ENCODE results near the gene TIMM44. TPM values are rescaled to one million over a fixed set of nuclear protein-coding genes. Genes with fewer than 3 reads are reported as not detected.

The TIMM44 gene
- total RNA-seq, 4 donors from 2014 or later: 61.6 to 111 (median 98.5) TPM

DNA sequence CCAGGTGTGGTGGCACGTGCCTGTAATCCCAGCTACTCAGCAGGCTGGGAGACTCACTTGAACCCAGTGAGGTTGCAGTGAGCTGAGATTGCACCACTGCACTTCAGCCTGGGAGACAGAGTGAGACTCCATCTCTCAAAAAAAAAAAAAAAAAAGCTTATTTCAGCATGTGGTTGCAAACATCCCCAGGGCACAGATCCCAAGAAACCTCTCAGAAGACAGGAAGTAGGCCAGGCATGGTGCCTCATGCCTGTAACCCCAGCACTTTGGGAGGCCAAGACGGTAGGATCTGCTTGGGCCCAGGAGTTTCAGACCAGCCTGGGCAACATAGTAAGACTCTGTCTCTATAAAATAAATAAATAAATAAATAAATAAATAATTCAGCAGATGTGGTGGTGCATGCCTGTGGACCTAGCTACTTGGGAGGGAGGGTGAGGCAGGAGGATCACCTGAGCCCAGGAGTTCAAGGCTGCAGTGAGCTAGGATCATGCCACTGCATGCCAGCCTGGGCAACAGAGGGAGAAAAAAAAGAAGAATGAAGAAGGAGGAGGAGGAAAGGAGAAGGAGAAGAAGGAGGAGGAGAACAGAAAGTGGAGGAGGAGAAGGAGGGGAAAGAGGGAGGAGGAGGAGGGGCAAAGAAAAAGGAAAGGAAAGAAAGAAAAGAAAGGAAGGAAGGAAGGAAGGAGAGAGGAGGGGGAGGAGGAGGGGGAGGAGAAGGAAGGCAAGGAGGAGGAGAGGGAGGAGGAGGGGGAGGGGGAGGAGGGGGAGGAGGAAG, 59.5 kb downstream of the TIMM44 start:
- intact Hi-C loops (cut with DNase I): no loop called here
- no peaks in the 10 kb centered on the region for H3K9me3 ChIP-seq
- peaks cover 5 to 8% (median 7%) of the 10 kb centered on the region in 4 donors for H3K4me1 ChIP-seq
- H3K4me3 ChIP-seq: no peak overlapping the region
- no peak for TF ChIP-seq POLR2A (IDR thresholded peaks at IDR 0.05; ENCODE audit: low read depth)
- TF ChIP-seq POLR2AphosphoS5 (IDR thresholded peaks at IDR 0.05): no peak
- no peak for TF ChIP-seq EP300 (IDR thresholded peaks at IDR 0.05)
- no peak for TF ChIP-seq CTCF (IDR thresholded peaks at IDR 0.05)
- DNase-seq (ENCODE audit: extremely low spot score): no peak
- H3K36me3 ChIP-seq: no peaks in the 10 kb centered on the region
- WGBS: 87% methylated on average over 2 of the region's 2 CpGs
- H3K27ac ChIP-seq (replicated peaks in 1 of 4): no peak overlapping the region
- H3K27me3 ChIP-seq: peaks cover 0 to 28% (median 10%) of the 10 kb centered on the region in 4 donors

DNA sequence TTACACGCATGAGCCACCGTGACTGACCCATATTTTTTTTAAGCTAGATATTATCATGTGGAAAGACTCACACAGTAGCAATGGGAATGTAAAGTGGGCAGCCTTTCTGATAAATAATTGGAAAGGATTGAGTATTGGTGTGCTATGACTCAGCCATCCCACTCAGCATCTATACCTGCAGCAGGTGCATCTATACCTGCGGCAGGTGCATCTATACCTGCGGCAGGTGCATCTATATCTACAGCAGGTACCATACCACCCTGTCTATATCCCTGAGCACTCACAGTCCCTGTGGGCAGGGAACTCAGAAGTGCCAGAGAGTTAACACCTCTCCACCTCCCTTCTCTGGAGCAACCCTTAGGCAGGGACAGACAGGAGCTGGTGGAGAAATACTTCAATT, 60.4 kb downstream of the TIMM44 start:
- H3K4me3 ChIP-seq: no peak overlapping the region
- DNase-seq (ENCODE audit: extremely low spot score): no peak
- intact Hi-C loops (cut with DNase I): no loop called here
- peaks cover 1 to 2% (median 1%) of the 10 kb centered on the region in 4 donors for H3K4me1 ChIP-seq
- H3K27ac ChIP-seq (replicated peaks in 1 of 4): no peak overlapping the region
- 92% methylated on average over 4 of the region's 4 CpGs for WGBS
- no peaks in the 10 kb centered on the region for H3K9me3 ChIP-seq
- no peaks in the 10 kb centered on the region for H3K36me3 ChIP-seq
- TF ChIP-seq POLR2AphosphoS5 (IDR thresholded peaks at IDR 0.05) (no peak), POLR2A (IDR thresholded peaks at IDR 0.05; ENCODE audit: low read depth) (no peak), CTCF (IDR thresholded peaks at IDR 0.05) (no peak), EP300 (IDR thresholded peaks at IDR 0.05) (no peak)
- H3K27me3 ChIP-seq: peaks cover 0 to 23% (median 3%) of the 10 kb centered on the region in 4 donors

- intact Hi-C loops (cut with DNase I): no loop called here
- no peak overlapping the region for H3K27ac ChIP-seq (replicated peaks in 1 of 4)
- WGBS: 93% methylated on average over 3 of the region's 3 CpGs
These were observed 61.6 kb downstream of the TIMM44 start for GRCh38 chr19:7881910-7882309.

GRCh38 chr19:7879836-7880235, 63.6 kb downstream of the TIMM44 start:
- H3K36me3 ChIP-seq: no peaks in the 10 kb centered on the region
- WGBS: 86% methylated on average over 17 of the region's 19 CpGs
- H3K9me3 ChIP-seq: no peaks in the 10 kb centered on the region
- intact Hi-C loops (cut with DNase I): no loop called here
- TF ChIP-seq CTCF (IDR thresholded peaks at IDR 0.05) (no peak), POLR2AphosphoS5 (IDR thresholded peaks at IDR 0.05) (no peak), EP300 (IDR thresholded peaks at IDR 0.05) (no peak), POLR2A (IDR thresholded peaks at IDR 0.05; ENCODE audit: low read depth) (no peak)
- H3K4me1 ChIP-seq: peaks cover 0 to under 1% (median 0%) of the 10 kb centered on the region in 4 donors
- no peak for DNase-seq (ENCODE audit: extremely low spot score)
- no peak overlapping the region for H3K27ac ChIP-seq (replicated peaks in 1 of 4)
- peaks cover 0 to 36% (median 4%) of the 10 kb centered on the region in 4 donors for H3K27me3 ChIP-seq
- H3K4me3 ChIP-seq: no peak overlapping the region

More at GRCh38 chr19:7881910-7882309, 61.6 kb downstream of the TIMM44 start:
- Histone ChIP-seq H3K4me3 (no peak overlapping the region), H3K27me3 (peaks cover 0 to 15% (median 0%) of the 10 kb centered on the region in 4 donors), H3K36me3 (no peaks in the 10 kb centered on the region), H3K9me3 (no peaks in the 10 kb centered on the region), H3K4me1 (no peaks in the 10 kb centered on the region)
- no peak for TF ChIP-seq EP300 (IDR thresholded peaks at IDR 0.05)
- TF ChIP-seq POLR2A (IDR thresholded peaks at IDR 0.05; ENCODE audit: low read depth): no peak
- TF ChIP-seq POLR2AphosphoS5 (IDR thresholded peaks at IDR 0.05): no peak
- no peak for TF ChIP-seq CTCF (IDR thresholded peaks at IDR 0.05)
- DNase-seq (ENCODE audit: extremely low spot score): no peak

Measured in esophagus muscularis mucosa (tissue), 4 donors.